ENCODE data around the gene RAC3.

GRCh38 chr17:82059272-82060000 is 28.0 kb downstream of the RAC3 start:
- no peak for TF ChIP-seq CTCF (IDR thresholded peaks at IDR 0.05; ENCODE audit: poor library complexity)
- TF ChIP-seq EZH2 (IDR thresholded peaks at IDR 0.05; ENCODE audit: borderline replicate concordance): no peak
- TF ChIP-seq EZH2phosphoT487 (IDR thresholded peaks at IDR 0.05; ENCODE audit: low read depth, severe bottlenecking, unreplicated experiment): no peak
